GM21390 (cell line): ENCODE measurements around the gene TSPAN7.

Experiments
- ATAC-seq: cut with Tn5 transposase; IDR thresholded peaks from one replicate; pipeline ENCODE4 v1.9.1; 2021; ENCODE audit not compliant: unreplicated experiment

TSPAN7 gene

DNA sequence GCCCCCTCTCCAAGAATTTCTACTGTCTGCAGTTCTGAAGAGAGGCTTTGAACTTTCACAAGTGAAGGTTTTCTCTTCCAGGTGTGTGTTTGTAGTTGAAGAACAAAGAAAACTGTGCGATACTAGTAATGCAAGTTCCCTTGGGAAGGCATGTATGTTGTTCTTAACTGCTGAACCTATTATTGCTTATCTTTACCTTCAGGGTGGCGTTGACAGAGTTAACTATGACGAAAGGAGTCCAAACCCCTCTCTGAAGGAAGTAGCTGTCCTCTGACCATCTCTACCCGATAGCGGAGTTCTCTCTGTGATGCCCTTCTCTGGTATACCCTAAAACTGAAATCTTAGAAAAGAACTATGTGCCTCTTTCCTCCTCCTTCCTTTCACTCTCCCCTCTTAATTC lies 79.9 kb downstream of the TSPAN7 start:
- no peak for ATAC-seq

DNA sequence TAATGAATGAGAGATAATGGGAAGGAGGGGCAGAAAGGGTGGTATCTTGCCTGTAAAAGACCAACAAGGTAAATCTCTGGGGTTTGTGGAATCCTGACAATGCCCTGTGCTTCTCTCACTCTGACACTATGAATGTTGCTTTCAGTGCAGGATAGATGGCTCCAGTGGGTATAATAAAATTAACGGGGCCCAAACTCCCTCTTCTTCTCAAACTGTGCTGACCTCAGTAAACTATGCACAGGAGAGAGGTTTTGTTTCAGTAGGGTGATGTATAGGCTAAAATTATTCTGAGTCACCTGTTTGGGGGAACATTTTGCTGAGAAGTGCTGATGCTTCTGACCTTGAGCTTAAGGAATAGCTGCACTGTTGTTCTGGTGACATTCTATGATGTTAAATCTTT lies 82.6 kb downstream of the TSPAN7 start:
- no peak for ATAC-seq

DNA sequence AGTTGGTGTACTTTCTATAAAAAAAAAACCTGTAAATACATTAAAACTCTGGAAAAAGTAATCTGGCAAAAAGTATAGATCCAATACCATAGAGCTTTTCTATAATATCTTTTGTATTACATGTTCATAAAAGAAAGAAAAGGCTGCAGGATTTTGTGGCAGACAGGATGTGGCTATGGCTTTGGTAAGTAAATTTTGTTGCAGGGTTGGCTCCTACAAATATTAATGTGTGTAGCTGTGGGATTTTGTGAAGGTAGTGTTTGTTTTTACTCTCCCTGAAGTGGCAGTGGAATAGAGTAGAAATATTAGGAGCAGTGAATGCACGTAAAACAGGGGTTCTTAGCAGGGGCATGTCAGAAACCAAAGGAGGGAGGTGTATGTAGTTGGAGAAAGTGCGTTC lies 84.8 kb downstream of the TSPAN7 start:
- ATAC-seq = no peak

DNA sequence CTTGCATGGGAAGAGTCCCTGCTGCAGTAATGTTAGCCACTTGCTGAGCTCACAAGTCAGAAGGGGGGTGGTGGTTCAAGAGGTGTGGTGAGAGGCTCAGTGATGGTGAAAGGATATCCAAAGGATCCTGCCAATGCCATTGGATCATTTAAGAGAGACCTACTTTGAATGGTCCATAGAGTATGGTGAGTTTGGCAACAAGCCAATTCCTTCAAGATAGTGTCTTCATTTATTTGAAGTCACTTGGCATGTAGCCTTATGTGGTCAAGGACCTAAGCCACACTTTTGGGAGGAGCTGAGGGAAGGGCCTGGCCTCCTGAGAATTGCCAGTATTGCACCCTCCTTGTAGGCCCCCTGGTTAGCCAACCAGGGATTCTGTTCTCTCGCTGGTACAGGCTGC lies 87.9 kb downstream of the TSPAN7 start:
- ATAC-seq = no peak

DNA sequence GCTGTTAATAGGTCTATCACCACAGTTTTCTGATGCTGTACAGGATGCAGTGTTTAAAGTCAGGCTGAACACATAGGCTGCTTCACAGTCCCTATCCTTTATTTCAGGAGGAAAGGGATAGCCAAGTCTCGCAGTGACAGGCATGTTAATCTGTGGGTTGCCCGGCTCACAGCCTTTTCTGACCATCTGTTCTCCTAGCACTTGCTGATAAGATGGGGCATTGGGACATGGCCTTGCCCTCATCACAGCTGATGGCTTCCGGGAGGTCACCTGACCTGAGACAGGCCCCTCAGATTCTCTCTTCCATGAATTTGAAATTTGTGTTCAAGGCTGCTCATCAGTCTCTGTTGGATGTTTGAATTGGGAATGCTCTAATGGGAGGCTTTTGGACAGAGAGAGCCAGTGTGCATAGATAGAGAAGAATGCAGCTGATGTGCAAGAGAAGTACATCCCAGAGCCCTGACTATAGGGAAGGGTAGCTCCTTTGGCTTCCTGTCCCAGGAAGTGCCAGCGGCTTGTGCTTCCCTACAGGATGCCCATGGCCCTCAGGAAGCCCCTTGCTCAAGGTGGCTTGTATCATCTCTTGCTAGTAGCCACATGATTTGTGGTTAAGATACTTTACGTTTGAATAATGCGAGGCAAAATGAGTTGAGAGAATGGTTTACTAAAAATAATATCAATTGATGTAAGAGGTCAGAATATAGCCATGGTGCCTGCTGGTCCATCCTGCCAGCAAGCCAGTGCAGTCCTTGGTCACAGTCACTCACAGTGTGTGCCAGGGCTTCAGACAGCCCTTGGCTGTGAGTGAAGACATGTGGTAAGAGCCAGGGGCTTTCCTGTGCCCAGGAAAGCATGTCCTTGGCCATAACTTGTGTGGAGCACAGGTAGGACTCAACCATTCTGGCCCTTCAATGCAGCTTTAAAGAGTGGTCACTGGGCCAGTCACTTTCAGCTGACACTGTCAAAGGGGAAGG lies 88.6 kb downstream of the TSPAN7 start:
- ATAC-seq = no peak

DNA sequence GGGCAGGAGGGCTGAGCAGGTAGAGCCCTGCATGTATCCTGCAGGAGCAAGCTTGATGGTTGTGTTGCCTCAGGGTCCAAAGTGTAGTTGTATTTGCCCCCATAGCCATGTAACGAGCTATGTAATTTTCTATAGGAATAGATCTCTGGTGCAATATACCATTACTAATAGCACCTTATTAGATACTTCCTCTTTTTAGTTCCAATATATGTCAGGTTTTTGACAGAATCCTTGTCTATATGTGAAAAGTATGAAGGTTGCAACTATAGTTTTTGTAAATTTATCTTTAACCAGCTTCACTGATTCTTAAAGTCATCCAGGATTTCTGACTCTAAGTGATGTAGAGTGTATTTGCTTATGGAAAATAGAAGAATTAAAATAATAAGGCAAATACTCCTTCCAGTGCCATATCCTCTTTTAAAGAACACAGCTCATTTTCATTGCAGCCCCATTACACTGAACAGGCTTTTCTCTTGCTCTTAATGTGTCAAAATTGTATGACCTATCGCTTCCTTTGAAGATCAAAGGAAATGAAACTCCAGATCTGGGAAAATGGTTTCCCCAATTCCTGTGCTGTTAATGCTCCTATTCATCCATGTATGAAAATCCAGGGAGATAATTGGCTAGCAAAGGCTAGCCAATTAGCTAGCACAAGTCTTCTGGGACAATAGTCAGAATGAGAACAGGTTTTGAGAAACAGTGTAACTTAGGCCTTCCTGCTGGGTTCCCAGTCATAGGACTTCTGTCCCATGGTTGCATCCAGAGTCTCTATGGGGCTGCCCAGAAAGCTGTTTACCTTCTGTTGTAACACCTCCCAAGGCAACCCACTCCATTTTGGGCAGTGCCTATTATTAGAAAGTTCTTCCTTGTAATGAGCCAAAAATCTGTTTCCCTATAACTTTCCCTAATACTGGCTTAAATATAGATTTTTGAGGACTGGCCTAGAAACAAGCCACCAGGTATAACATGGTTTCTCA lies 90.6 kb downstream of the TSPAN7 start:
- no peak for ATAC-seq

DNA sequence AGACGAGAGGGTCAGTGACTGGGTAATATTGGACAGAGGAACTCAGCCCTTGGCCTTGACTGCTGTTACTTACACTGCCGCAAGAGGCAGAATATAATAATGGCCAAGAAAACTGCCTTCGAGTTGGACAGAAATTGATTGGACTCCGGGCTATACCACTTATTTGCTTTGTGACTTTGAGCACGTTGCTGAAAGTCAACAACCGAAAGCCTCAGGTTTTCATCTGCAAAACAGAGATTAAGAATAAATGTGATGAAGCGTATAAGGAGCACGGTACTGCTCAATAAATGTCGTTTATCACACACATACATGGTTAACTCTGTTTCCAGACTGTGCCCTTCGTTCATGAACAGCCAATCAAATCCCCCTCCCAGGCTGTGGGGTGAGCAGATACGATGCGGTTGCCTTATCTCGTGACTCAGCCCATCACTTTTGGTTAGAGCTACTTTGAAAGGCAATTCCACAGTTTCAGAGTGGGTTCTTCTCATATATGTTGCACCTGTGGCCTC lies 91.6 kb downstream of the TSPAN7 start:
- ATAC-seq = no peak

DNA sequence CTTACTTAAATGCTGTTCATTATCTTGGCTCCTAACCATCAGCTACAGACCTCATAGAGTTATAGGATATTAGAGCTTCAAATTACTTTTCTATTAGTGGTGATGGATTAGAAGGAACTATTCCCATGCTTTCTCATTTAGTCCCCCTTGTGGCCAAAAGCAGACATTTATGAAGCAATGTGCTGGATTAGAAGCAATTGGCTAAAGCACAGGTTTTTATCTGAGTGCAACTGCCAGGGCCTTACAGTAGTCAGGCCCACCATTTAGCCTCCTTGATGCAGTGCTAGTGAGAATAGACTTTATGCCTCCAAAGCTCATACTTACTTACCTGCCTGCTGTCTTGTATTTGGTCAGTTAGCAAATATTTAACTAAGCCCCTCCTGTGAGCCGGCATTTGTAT lies 93.0 kb downstream of the TSPAN7 start:
- no peak for ATAC-seq

DNA sequence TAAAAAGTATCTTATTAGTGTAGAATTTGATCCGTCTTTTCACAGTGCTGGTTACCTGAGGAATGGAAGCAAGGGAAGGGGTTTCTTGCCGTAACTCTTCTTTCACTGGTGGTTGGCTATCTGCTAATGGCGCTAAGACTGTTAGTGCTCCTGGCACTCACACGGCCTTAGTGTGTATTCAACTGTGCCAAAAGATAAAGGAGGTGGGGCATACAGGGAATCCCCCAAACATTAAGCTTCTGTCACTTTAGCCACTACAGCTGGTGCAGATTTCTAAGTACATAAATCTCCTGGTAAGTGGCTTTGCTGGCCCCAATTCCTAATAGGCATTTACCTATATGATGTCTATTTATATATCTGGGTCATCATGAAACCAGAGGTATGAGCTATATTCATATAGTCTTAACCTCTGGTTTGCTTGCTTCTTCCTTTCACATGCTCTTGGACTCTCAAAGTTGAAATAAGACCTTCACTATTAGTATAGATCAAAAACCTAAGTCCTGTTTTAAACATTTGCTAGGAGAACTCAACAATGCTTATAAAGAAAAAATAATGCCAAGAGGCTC lies 95.1 kb downstream of the TSPAN7 start:
- no peak for ATAC-seq

DNA sequence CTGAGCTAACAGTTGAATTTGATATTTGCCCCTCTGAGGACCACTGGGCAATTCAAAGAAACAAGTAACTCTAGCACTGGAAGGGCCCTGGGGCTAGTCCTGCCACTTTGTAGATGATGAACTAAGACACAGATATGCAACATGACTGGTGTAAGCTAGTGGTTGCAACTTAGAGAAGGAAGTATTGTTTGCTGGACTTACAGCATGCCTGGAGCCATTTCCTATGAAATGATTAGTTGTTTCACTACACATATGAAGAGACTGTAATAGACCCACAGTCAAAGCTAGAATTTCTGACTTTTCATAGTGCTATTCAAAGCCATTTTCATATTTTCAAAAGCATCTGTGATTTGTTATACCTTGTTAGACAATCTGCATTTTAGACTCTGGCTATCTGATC lies 96.2 kb downstream of the TSPAN7 start:
- ATAC-seq = peak; percentile 58

DNA sequence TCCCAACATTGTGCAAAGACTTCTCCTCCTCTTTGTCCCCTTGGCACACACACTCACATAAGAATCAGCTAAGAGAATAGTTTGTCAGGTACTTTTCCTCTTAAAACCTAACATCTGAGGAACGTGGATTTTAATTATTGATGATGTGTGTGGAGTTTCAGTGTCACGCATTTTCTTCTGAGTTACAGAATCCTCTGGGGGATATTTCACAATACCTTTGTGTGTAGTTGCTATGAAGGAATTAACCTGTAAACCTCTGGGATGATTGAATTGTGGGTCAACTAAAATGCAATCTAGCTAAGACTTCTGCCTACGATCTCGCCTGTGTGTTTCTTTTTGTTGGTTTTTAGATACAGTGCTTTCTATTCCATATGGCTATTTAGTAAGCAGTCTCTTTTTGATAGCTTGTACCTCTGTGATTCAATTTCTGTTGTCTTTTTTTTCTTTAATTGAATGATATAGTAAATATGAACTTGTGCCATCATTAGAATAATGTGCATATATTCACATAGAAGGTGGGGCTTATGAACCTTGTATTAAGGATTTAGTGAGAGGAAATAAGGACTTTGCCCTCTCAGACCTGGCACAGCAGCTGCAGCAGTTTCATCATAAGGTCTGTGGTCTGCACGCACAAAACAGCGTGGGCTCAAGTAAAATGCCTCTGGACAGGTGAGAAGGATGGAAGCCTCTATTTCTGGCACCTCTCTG lies 99.2 kb downstream of the TSPAN7 start:
- no peak for ATAC-seq

DNA sequence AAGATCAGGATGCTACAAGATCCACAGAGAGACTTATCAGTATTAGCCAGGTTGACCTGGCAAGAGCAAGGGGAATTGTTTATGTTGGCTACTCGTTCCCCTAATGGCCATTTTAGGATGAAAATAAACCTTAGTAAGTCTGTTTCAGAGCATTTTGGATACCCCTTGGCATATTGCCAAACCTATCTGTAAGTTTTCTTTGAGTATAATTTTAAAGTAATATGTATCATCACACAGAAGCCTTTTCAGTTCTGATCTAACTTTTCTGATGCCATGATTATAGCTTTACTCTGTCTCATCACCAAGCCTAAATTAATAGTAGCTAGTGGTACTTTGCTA lies 99.7 kb downstream of the TSPAN7 start:
- no peak for ATAC-seq

DNA sequence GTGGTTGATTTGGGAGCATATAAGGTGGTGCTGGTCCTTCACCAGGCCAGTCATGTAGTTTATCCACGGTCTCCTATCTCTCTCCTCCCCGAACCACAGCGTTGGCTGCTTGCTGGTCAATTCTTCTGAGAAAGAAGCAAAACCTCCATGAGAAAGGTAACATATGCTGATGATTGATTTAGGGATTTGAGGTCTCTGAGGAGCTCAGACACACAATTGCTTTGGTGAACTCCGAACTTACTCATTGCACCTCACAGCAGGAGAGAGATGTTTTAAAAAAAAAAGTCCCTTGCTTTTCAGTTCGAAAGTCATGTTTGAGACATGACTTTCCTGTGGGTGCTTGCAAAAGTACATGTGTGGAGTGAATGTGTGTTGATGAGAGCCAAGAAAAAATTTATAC lies 100.2 kb downstream of the TSPAN7 start:
- no peak for ATAC-seq

DNA sequence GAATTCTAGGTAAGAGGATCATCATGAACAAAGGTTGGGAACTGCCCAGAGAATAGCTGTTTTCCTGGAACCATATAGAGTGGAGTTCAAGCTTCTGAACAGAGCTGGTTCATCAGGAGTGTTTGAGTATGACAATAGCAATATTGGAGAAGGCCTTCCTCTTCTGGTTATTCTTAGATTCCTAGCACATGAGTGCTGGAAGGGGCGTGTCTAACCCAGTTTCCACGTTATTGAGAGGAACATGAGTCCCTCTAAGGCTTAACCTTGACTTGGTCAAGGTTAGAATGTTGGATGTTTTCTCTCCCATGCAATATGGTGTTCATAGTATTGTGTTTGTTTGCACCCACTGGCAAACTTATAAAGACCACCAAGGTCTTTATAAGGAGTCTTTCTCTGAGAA lies 101.3 kb downstream of the TSPAN7 start:
- no peak for ATAC-seq

DNA sequence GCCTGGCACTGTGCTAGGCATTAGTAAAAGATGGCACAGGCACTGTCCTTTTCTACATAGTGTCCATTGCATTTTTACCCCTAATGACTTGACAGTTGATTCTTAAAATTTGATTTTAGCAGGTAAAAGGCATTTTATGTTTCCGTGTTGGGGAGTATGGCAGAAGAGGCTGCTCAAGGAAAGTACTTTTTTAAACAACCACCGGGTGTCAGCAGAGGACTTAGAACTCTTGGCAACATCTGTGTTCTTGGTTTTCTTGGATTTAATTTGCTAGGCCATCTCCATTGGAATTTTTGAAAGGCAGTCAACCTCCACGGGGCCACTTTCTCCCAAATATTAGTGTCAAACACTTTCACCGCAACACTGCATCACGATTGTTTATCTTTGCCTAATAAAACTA lies 102.9 kb downstream of the TSPAN7 start:
- no peak for ATAC-seq

DNA sequence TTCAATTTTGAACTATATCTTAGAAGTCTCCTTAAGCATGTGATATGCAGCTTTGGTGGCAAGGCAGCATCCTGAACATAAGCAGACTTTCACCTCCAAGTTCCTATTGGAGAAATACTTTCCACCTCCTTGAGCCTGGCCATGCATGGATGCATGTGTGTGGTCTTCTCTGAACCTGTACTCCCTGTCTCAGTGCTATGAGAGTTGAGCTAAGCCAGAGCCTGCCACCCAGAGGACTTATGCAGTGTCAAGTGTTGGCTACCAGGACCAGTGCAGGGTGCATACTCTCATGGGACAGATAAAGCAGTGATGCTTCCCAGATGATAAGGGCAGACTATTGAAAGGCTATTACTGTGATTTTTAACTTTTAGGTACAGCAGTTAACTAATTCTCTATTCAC lies 105.6 kb downstream of the TSPAN7 start:
- ATAC-seq = no peak

DNA sequence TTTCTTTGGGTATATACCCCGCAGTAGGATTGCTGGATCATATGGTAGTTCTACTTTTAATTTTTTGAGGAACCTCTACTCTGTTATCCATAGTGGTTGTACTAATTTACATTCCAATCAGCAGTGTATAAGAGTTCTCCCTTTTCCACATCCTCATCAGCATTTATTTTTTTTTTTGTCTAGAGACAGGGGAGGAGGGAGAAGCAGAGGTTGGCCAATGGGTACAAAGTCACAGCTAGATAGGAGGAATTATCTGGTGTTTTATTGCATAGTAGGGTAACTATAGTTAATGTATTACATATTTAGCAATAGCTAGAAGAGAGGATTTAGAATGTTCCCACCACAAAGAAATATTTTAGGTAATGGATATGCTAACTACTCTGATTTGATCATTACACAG lies 107.4 kb downstream of the TSPAN7 start:
- ATAC-seq = no peak

DNA sequence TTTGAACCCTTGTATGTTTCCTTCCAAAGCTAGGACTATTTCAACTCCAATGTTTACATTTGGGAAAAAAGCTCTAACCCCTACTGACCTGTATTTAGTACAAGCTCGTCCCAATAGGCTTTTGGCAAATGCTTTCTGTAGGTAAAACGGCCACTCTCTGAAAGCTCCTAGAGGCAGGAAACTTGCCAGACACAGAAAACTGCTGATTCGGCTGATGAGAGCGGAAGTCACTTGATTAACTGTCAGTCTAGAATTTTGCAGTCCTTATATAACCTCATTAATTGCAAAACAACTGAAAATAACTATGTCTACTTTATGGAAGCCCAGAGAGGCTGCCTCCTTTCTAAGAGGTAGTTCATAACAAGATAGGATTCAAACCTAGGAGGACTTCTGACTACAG lies 108.1 kb downstream of the TSPAN7 start:
- ATAC-seq = no peak

DNA sequence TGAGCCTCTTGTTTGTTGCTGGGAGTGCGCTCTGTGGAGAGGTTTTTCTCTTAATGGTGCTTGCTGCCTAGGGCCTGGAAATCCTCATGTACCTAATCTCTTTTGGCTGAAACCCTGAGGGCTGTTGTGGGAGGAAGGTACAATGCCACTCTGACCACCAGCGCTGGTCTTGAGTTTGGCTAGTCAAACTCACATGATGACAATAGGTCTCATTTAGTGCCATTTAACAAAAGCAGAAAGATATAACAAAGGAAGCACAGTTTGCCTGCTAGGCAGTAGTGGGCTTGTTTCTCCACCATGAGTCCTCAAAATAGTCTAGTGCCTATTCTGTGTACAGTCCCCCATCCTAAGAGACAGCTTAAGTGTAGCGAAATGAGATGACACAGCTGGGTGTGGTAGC lies 111.3 kb downstream of the TSPAN7 start:
- no peak for ATAC-seq

DNA sequence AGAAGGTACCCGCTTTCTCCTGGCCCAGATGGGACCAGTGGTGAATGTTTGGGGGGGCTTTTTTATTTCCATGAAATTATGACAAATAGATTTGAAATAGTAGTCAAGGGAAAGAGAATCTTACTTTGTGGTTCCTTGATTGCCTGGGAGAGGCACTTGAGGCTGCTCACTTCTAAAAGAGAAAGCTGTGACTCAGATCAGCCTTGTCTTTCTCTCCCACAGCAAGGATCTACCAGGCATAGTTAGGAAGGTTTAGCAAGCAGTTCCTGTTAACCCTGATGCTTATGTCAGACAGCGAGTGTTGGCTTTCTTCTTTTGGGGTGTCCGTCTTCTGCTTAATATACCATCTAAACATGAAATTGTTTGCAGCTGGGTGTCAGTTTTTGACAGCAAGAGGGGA lies 114.5 kb downstream of the TSPAN7 start:
- no peak for ATAC-seq

DNA sequence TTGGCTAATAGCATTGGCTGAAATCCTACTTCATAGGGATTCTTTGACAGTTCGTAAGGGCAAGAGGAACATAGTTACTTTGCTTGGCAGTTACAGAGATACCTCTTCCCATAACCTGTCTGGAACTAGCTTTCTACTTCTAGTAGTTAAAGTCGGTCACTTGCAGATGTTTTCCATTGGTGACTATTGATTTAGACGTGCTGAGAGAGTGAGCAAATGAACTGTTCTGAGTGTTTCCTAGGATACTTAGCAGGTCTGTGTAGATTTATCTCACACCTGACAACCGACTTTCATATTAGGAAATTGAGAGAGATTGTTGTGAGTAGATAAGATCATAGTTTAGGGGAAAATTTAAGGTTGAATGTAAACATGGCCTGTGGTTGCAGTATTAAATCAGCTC lies 116.8 kb downstream of the TSPAN7 start:
- no peak for ATAC-seq
